Activated CD4-positive, alpha-beta T cell treated with anti-CD3 and anti-CD28 coated beads for 4 hours (primary cell): ENCODE data around the gene LBX2.

ENCODE experiments used
- DNase-seq, 2 donors: peaks; one replicate each; pipeline ENCODE4 v3.0.0-alpha.2; 2020

The LBX2 gene

GRCh38 chr2:74450570-74451190, 48.7 kb downstream of the LBX2 start:
- no peak for DNase-seq

- DNase-seq, result no peak
Observed at GRCh38 chr2:74448771-74449170, 50.6 kb downstream of the LBX2 start.
